NB4 (cell line): ENCODE measurements around the gene STYXL1.

Experiments used
- DNase-seq: peaks from one replicate; pipeline ENCODE4 v3.0.0; 2010; ENCODE audit warnings: low read depth
- H3K4me3 ChIP-seq: one replicate; pipeline ENCODE4 v1.5.1; 2011; ENCODE audit warnings: mild to moderate bottlenecking, low read depth, low read length, moderate library complexity
- CTCF ChIP-seq: IDR thresholded peaks from one replicate; pipeline ENCODE4 v1.5.1; 2012; ENCODE audit warnings: low read depth, low read length
- MAX ChIP-seq: IDR thresholded peaks from 2 replicates; pipeline ENCODE4 v1.6.1; 2011; ENCODE audit warnings: low read depth, low read length
- MYC ChIP-seq: IDR thresholded peaks from 2 replicates; pipeline ENCODE4 v1.6.1; 2011; ENCODE audit warnings: low read depth, low read length
- POLR2A ChIP-seq: IDR thresholded peaks from 2 replicates; pipeline ENCODE4 v1.6.1; 2011; ENCODE audit warnings: mild to moderate bottlenecking; ENCODE audit not compliant: insufficient read length; ENCODE audit errors: extremely low read depth

The STYXL1 gene

GRCh38 chr7:75963381-75963995 is 84.3 kb downstream of the STYXL1 start:
- TF ChIP-seq MAX (no peak), MYC (no peak)
- no peak overlapping the region for H3K4me3 ChIP-seq
- no peak for DNase-seq

GRCh38 chr7:75962607-75963380 is 85.0 kb downstream of the STYXL1 start:
- no peak for TF ChIP-seq MYC
- no peak for TF ChIP-seq MAX
- TF ChIP-seq POLR2A = no peak
- no peak for TF ChIP-seq CTCF
- DNase-seq = no peak
- no peak overlapping the region for H3K4me3 ChIP-seq

- H3K4me3 ChIP-seq = no peak overlapping the region
- no peak for DNase-seq
- TF ChIP-seq CTCF (peak; percentile 25), MYC (no peak), MAX (no peak)
These were observed 86.6 kb downstream of the STYXL1 start for GRCh38 chr7:75961218-75961617.

- TF ChIP-seq POLR2A = no peak
- no peak for TF ChIP-seq MAX
- TF ChIP-seq MYC = no peak
- no peak for TF ChIP-seq CTCF
- DNase-seq = no peak
- no peak overlapping the region for H3K4me3 ChIP-seq
These were observed 87.4 kb downstream of the STYXL1 start for GRCh38 chr7:75960372-75960771.

GRCh38 chr7:75958802-75959543 is 88.8 kb downstream of the STYXL1 start:
- TF ChIP-seq CTCF (no peak), MYC (no peak), POLR2A (no peak), MAX (no peak)
- no peak for DNase-seq
- H3K4me3 ChIP-seq = no peak overlapping the region
